Measurements from ENCODE around the gene TCF15. TPM values are rescaled to one million over a fixed set of nuclear protein-coding genes. Genes with fewer than 3 reads are reported as not detected.

Gene TCF15
- total RNA-seq, 1 experiment from 2014 or later = not detected

DNA sequence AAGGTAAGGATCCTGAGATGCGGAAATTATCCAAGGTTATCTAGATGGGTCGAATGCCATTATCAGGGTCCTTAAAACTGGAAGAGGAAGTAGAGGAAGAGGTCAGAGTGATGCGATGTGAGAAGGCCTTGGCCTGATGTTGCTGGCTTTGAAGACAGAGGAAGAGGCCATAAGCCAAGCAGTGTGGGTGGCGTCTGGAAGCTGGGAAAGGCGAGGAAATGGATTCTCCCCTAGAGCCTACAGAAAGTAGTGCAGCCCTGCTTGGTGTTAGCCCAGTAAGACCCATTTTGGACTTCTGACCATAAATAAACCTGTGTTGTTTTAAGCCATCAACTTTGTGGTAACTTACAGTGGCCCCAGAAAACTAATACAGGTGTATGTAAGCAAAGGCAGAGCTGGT lies 40.8 kb upstream of the TCF15 start:
- Histone ChIP-seq H2AFZ (no peak overlapping the region), H4K20me1 (ENCODE audit: insufficient read depth) (peaks cover 64% of the 10 kb centered on the region), H3K27me3 (ENCODE audit: insufficient read depth, low read depth) (no peaks in the 10 kb centered on the region), H3K4me1 (replicated peaks; ENCODE audit: insufficient read depth) (peaks cover 31% of the 10 kb centered on the region), H3K4me2 (peak overlapping the region; percentile 80), H3K79me2 (ENCODE audit: low read depth) (peaks cover 67% of the 10 kb centered on the region), H3F3A (ENCODE audit: insufficient read depth, low read depth) (peaks cover 42% of the 10 kb centered on the region; the same call in 1 of the 2 replicates), H3K9me2 (ENCODE audit: insufficient read depth) (no peaks in the 10 kb centered on the region), H3K36me3 (ENCODE audit: low read depth) (peaks cover 38% of the 10 kb centered on the region), H3K4me3 (peak overlapping the region; percentile 94; the same call in 1 of the 2 replicates), H3K27ac (no peak overlapping the region), H3K9me3 (ENCODE audit: insufficient read depth, low read depth) (no peaks in the 10 kb centered on the region)
- intact Hi-C loops (cut with micrococcal nuclease; ENCODE audit: unreplicated experiment) = loop anchor here (5.0 to 10.0 kb wide), 3 partner anchors 86 to 824 kb away; partner anchors contain the start of gene SOX12
- ChIA-PET CTCF (interaction anchor here (0.5 kb wide), 1 partner anchor 80 kb away, joined by 3 read pairs; no protein-coding TSS in a partner anchor), POLR2A (ENCODE audit: unreplicated experiment) (interaction anchor here (0.7 kb wide), 1 partner anchor 17 kb away, joined by 5 read pairs; no protein-coding TSS in a partner anchor)
- BruUV-seq (replicated peaks) = no TSS peak
- TF ChIP-seq, protein P1, sequence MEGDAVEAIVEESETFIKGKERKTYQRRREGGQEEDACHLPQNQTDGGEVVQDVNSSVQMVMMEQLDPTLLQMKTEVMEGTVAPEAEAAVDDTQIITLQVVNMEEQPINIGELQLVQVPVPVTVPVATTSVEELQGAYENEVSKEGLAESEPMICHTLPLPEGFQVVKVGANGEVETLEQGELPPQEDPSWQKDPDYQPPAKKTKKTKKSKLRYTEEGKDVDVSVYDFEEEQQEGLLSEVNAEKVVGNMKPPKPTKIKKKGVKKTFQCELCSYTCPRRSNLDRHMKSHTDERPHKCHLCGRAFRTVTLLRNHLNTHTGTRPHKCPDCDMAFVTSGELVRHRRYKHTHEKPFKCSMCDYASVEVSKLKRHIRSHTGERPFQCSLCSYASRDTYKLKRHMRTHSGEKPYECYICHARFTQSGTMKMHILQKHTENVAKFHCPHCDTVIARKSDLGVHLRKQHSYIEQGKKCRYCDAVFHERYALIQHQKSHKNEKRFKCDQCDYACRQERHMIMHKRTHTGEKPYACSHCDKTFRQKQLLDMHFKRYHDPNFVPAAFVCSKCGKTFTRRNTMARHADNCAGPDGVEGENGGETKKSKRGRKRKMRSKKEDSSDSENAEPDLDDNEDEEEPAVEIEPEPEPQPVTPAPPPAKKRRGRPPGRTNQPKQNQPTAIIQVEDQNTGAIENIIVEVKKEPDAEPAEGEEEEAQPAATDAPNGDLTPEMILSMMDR (conservative IDR thresholded peaks at IDR 0.05) = 0 out of 2 replicates have a peak, but pooled peaks have one; percentile 20
- TF ChIP-seq EZH2 (IDR thresholded peaks at IDR 0.05; ENCODE audit: low read depth) = no peak
- no peak for DNase-seq

- CTCF ChIA-PET = no interaction called here
These were observed 40.2 kb upstream of the TCF15 start for GRCh38 chr20:650281-650680.

DNA sequence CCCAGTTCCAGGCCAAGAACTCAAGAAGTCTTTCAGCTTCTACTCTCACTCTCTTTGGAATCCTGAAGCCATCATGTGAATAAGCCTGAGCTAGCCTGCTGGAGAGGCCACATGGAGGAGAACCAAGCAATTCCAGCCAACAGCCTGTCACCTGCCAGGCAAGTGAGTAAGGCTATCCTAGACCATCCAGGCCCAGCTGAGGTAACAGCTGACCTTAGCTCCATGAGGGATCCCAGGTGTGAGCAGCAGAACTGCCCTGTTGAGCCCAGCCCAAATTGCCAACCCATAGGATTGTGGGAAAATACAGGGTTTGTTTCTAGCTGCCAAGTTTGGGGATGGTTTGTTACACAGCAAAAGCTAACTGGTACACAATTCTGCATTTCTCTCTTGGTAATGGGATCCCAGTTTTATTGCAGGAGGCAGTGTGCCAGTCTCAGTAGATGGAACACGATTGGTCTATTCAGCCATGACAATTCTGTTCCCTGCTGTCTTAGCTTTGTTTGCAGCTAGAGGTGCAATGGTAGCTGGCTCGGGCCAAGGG lies 37.4 kb upstream of the TCF15 start:
- Histone ChIP-seq H3K27me3 (ENCODE audit: insufficient read depth, low read depth) (no peaks in the 10 kb centered on the region), H3F3A (ENCODE audit: insufficient read depth, low read depth) (peaks cover 70% of the 10 kb centered on the region), H3K9me2 (ENCODE audit: insufficient read depth) (no peaks in the 10 kb centered on the region), H3K36me3 (ENCODE audit: low read depth) (peaks cover 38% of the 10 kb centered on the region), H3K4me2 (0 out of 2 replicates have a peak overlapping the region, but pooled peaks have one; percentile 0), H3K4me3 (no peak overlapping the region), H3K4me1 (replicated peaks; ENCODE audit: insufficient read depth) (peaks cover 18% of the 10 kb centered on the region; the same call in 1 of the 2 replicates), H3K27ac (no peak overlapping the region), H2AFZ (no peak overlapping the region), H3K9me3 (ENCODE audit: insufficient read depth, low read depth) (no peaks in the 10 kb centered on the region), H3K79me2 (ENCODE audit: low read depth) (peaks cover 60% of the 10 kb centered on the region), H4K20me1 (ENCODE audit: insufficient read depth) (peaks cover 72% of the 10 kb centered on the region)
- no peak for TF ChIP-seq EZH2 (IDR thresholded peaks at IDR 0.05; ENCODE audit: low read depth)
- TF ChIP-seq, protein P1 (conservative IDR thresholded peaks at IDR 0.05) = no peak
- POLR2A ChIA-PET (ENCODE audit: unreplicated experiment) = interaction anchor here (0.6 to 0.7 kb wide), 2 partner anchors 294 to 324 kb away, joined by 4 to 5 read pairs; no protein-coding TSS in a partner anchor
- no peak for DNase-seq
- BruUV-seq (replicated peaks) = no TSS peak
- intact Hi-C loops (cut with micrococcal nuclease; ENCODE audit: unreplicated experiment) = loop anchor here (5.0 kb wide), 1 partner anchor 295 kb away; no protein-coding TSS in a partner anchor
- CTCF ChIA-PET = interaction anchor here (0.6 to 0.7 kb wide), 2 partner anchors 80 to 200 kb away, joined by 3 read pairs; no protein-coding TSS in a partner anchor

More at GRCh38 chr20:650281-650680, 40.2 kb upstream of the TCF15 start:
- no peak overlapping the region for H2AFZ ChIP-seq
- no peak overlapping the region for H3K4me3 ChIP-seq
- DNase-seq = no peak
- no peaks in the 10 kb centered on the region for H3K27me3 ChIP-seq (ENCODE audit: insufficient read depth, low read depth)
- TF ChIP-seq EZH2 (IDR thresholded peaks at IDR 0.05; ENCODE audit: low read depth) = no peak
- H3F3A ChIP-seq (ENCODE audit: insufficient read depth, low read depth) = peaks cover 47% of the 10 kb centered on the region; the same call in 1 of the 2 replicates
- H3K79me2 ChIP-seq (ENCODE audit: low read depth) = peaks cover 70% of the 10 kb centered on the region
- H4K20me1 ChIP-seq (ENCODE audit: insufficient read depth) = peaks cover 68% of the 10 kb centered on the region
- no peak overlapping the region for H3K27ac ChIP-seq
- H3K9me3 ChIP-seq (ENCODE audit: insufficient read depth, low read depth) = no peaks in the 10 kb centered on the region
- H3K36me3 ChIP-seq (ENCODE audit: low read depth) = peaks cover 38% of the 10 kb centered on the region
- H3K9me2 ChIP-seq (ENCODE audit: insufficient read depth) = no peaks in the 10 kb centered on the region
- POLR2A ChIA-PET (ENCODE audit: unreplicated experiment) = interaction anchor here (0.7 kb wide), 1 partner anchor 17 kb away, joined by 5 read pairs; no protein-coding TSS in a partner anchor
- H3K4me1 ChIP-seq (replicated peaks; ENCODE audit: insufficient read depth) = peaks cover 31% of the 10 kb centered on the region
- intact Hi-C loops (cut with micrococcal nuclease; ENCODE audit: unreplicated experiment) = loop anchor here (5.0 to 10.0 kb wide), 3 partner anchors 87 to 825 kb away; partner anchors contain the start of gene SOX12
- H3K4me2 ChIP-seq = peak overlapping the region; percentile 80
- no TSS peak for BruUV-seq (replicated peaks)
